ENCODE data around the gene HTRA3.

Gene HTRA3

GRCh38 chr4:8315435-8316250, 46.1 kb downstream of the HTRA3 start:
- DNase-seq: no peak

- no peak for DNase-seq
Observed at GRCh38 chr4:8316251-8316771, 46.8 kb downstream of the HTRA3 start.

GRCh38 chr4:8316911-8317351, 47.4 kb downstream of the HTRA3 start:
- DNase-seq: no peak

- no peak for DNase-seq
Observed at GRCh38 chr4:8317474-8317873, 47.9 kb downstream of the HTRA3 start.

GRCh38 chr4:8318509-8318908, 49.0 kb downstream of the HTRA3 start:
- no peak for DNase-seq

- no peak for DNase-seq
Observed at GRCh38 chr4:8319061-8319460, 49.5 kb downstream of the HTRA3 start.

GRCh38 chr4:8319731-8320385, 50.3 kb downstream of the HTRA3 start:
- DNase-seq: no peak

- DNase-seq: no peak
Observed at GRCh38 chr4:8320386-8320750, 50.8 kb downstream of the HTRA3 start.

- no peak for DNase-seq
Observed at GRCh38 chr4:8321220-8321619, 51.7 kb downstream of the HTRA3 start.

GRCh38 chr4:8321771-8322170, 52.2 kb downstream of the HTRA3 start:
- DNase-seq: no peak

- DNase-seq: no peak
Observed at GRCh38 chr4:8322794-8323704, 53.5 kb downstream of the HTRA3 start.

- DNase-seq: no peak
Observed at GRCh38 chr4:8323947-8324555, 54.5 kb downstream of the HTRA3 start.

GRCh38 chr4:8324640-8325239, 55.2 kb downstream of the HTRA3 start:
- no peak for DNase-seq

- DNase-seq: no peak
Observed at GRCh38 chr4:8325291-8325973, 55.9 kb downstream of the HTRA3 start.

GRCh38 chr4:8326206-8326605, 56.7 kb downstream of the HTRA3 start:
- DNase-seq: no peak

GRCh38 chr4:8328456-8328855, 58.9 kb downstream of the HTRA3 start:
- DNase-seq: no peak

- no peak for DNase-seq
Observed at GRCh38 chr4:8328866-8329559, 59.5 kb downstream of the HTRA3 start.

GRCh38 chr4:8329560-8329858, 60.0 kb downstream of the HTRA3 start:
- no peak for DNase-seq

GRCh38 chr4:8329859-8330761, 60.6 kb downstream of the HTRA3 start:
- DNase-seq: no peak
